Retinal pigment epithelial cell (primary cell): ENCODE measurements around the gene RRP7A.

Source experiments
- DNase-seq: peaks from one replicate; pipeline ENCODE4 v3.0.0-alpha.2; 2010; ENCODE audit warnings: low read depth
- H3K4me3 ChIP-seq: 2 replicates; pipeline ENCODE4 v1.5.1; 2011; ENCODE audit warnings: mild to moderate bottlenecking, low read length, control low read depth, moderate library complexity
- TF ChIP-seq, protein P1 (sequence below): conservative IDR thresholded peaks from 2 replicates; pipeline ENCODE4 v1.5.1; 2011; ENCODE audit warnings: low read depth, low read length, control low read depth, inconsistent platforms

The RRP7A gene

DNA sequence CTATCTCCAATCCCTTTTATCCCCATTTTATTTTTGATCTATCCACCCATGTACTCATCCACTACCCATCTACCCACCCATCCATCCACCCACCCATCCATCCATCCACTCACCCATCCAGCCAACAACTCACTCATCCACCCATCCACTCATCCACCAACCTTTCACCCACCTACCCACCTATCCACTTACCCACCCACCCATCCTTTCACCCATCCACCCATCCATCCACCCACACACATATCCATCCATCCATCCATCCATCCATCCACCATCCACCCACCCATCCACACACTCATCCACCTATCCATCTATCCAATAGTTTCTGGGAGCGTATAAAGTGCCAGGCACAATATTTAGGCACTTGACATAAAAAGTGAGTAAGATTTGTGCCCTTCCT is 48.2 kb downstream of the RRP7A start:
- TF ChIP-seq, protein P1, sequence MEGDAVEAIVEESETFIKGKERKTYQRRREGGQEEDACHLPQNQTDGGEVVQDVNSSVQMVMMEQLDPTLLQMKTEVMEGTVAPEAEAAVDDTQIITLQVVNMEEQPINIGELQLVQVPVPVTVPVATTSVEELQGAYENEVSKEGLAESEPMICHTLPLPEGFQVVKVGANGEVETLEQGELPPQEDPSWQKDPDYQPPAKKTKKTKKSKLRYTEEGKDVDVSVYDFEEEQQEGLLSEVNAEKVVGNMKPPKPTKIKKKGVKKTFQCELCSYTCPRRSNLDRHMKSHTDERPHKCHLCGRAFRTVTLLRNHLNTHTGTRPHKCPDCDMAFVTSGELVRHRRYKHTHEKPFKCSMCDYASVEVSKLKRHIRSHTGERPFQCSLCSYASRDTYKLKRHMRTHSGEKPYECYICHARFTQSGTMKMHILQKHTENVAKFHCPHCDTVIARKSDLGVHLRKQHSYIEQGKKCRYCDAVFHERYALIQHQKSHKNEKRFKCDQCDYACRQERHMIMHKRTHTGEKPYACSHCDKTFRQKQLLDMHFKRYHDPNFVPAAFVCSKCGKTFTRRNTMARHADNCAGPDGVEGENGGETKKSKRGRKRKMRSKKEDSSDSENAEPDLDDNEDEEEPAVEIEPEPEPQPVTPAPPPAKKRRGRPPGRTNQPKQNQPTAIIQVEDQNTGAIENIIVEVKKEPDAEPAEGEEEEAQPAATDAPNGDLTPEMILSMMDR = no peak
- DNase-seq = no peak
- no peak overlapping the region for H3K4me3 ChIP-seq

DNA sequence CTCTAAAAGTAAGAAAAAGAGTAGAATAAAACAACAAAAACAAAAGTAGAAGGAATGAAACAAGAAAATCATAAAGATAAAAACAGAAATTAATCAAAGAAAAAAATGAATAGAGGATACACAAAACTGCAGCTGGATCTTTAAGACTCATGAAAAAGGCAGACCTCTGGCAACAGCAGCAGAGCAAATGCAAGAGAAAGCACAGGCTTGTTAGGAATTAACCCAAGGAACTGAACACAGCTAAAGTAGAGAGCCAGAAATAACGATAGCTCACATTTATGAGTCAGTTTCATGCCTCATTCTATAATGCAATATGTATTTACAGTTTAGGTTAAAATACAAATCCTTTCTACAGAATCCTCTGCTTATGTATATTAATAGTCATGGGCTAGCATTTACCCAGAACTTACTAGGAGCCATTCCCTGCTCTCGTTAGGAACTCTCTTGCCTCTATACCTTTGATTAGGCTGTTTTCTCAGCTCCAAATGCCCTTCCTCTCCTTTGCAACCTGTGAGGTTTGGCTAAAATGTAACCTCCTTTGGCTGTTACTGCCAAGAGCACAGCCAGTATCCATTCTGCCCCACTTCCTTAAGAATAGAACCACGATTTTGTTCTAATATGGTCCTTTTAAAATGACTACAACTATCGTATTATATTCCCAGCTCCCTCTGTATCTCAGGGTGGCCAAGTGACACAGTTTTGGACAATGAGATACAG is 49.1 kb downstream of the RRP7A start:
- DNase-seq = no peak
- no peak overlapping the region for H3K4me3 ChIP-seq
- TF ChIP-seq, protein P1 = no peak

DNA sequence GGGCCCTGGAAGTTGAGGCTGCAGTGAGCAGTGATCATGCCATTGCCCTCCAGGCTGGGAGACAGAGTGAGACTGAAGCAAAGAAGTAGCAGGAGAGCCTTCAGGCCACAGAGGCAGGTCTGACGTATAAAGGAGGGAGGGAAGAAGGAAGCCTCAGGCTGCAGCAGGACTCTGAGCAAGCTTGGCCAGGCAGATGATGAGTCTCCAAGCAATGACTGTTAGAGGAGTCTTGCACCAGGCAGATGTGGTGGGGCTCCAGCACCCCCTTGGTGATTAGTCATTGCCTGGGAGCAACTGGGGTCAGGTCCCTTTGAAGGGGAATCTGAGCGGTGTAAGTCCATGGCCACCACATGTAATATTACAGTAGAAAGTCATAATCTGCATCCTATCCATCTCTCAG is 50.8 kb downstream of the RRP7A start:
- no peak for DNase-seq
- TF ChIP-seq, protein P1 = no peak
- no peak overlapping the region for H3K4me3 ChIP-seq

DNA sequence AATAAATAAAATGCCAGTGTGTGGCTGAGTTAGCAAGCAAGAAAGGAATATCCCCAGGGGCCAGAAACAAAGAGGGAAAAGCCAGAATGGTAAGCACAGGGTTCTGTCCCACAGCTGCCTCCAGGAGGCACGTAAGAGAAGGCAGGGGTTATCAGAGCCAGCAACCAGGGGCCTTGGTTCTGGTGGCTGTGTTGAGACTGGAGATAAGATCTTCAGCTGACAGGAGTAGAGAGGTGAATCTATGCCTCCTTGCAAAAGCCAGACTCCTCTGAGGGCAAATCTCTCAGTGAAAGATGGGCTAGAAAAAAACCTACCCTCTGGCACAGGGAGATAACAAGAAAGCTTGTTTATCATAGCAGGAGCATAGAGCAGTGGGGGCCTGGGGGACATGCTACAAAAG is 57.6 kb downstream of the RRP7A start:
- H3K4me3 ChIP-seq = no peak overlapping the region
- TF ChIP-seq, protein P1 = no peak
- DNase-seq = no peak

DNA sequence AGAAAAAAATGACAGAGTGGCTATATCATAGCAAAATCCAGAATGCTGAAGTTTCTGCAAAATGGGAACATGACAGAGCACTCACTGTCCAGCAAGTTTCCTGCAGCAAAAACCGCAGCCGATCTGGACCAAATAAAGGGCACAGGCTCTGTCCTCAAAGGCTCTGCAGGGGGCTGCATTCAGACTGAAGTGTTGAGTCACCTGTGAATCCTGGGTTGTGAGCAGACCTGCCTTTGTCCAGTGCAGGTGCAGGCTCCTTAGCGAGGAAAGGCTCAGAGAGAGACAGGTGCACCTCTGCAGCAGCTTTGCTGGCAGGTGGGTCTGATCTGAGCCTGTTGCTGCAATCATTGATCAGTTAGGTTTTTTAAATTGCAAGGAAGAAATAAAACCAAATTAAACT is 58.1 kb downstream of the RRP7A start:
- H3K4me3 ChIP-seq = no peak overlapping the region
- TF ChIP-seq, protein P1 = no peak
- DNase-seq = no peak
